Ishikawa (cell line): Measurements from ENCODE around the gene ADAMTS13.

Source experiments
- CEBPB ChIP-seq: IDR thresholded peaks from 2 replicates; pipeline ENCODE4 v1.6.1; 2012
- CREB1 ChIP-seq: IDR thresholded peaks from 2 replicates; pipeline ENCODE4 v1.6.1; 2012; ENCODE audit warnings: low read depth
- EGR1 ChIP-seq: IDR thresholded peaks from 2 replicates; pipeline ENCODE4 v1.6.1; 2012
- EP300 ChIP-seq: IDR thresholded peaks from 2 replicates; pipeline ENCODE4 v1.6.1; 2012; ENCODE audit warnings: borderline replicate concordance
- NFIC ChIP-seq: IDR thresholded peaks from 2 replicates; pipeline ENCODE4 v1.6.1; 2012
- RAD21 ChIP-seq: IDR thresholded peaks from 2 replicates; pipeline ENCODE4 v1.6.1; 2012; ENCODE audit warnings: low read depth
- TAF1 ChIP-seq: IDR thresholded peaks from 2 replicates; pipeline ENCODE4 v1.6.1; 2012; ENCODE audit warnings: low read depth, mild to moderate bottlenecking
- TCF12 ChIP-seq: IDR thresholded peaks from 2 replicates; pipeline ENCODE4 v1.6.1; 2012; ENCODE audit warnings: low read depth
- TEAD4 ChIP-seq: IDR thresholded peaks from 2 replicates; pipeline ENCODE4 v1.6.1; 2012
- YY1 ChIP-seq: IDR thresholded peaks from 2 replicates; pipeline ENCODE4 v1.6.1; 2012; ENCODE audit warnings: low read depth
- ZBTB7A ChIP-seq: IDR thresholded peaks from 2 replicates; pipeline ENCODE4 v1.6.1; 2012; ENCODE audit warnings: low read depth
- TF ChIP-seq, protein P1 (sequence below): IDR thresholded peaks from 2 replicates; pipeline ENCODE4 v1.6.1; 2012
- TF ChIP-seq, protein P2 (sequence below): IDR thresholded peaks from 2 replicates; pipeline ENCODE4 v1.6.1; 2012; ENCODE audit warnings: low read depth, mild to moderate bottlenecking
- TF ChIP-seq, protein P3 (sequence below): IDR thresholded peaks from 2 replicates; pipeline ENCODE4 v1.6.1; 2012

DNA sequence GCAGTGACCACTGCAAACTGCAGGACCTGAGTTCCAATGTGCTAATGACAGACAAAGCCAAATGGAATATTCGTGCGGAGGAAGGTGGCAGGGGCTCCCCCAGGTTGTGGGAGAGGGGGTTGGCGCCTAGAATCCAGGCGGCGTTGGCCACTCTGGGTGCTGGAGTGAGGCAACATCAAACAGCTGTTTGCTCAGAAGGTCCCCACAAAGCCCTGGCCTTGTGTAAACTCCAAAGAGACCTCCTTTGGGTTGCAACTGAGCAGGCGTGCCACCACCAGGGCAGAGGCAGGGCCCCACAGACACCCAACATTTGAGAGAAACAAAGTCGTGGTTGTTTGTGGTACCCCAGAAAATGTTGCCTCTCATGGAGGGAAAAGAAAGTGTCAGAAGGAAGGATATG is 31.5 kb upstream of the ADAMTS13 start:
- TF ChIP-seq EP300: no peak
- no peak for TF ChIP-seq RAD21
- TF ChIP-seq YY1: no peak
- TF ChIP-seq TEAD4: no peak
- TF ChIP-seq, protein P1, sequence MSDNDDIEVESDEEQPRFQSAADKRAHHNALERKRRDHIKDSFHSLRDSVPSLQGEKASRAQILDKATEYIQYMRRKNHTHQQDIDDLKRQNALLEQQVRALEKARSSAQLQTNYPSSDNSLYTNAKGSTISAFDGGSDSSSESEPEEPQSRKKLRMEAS: no peak
- no peak for TF ChIP-seq ZBTB7A
- TF ChIP-seq, protein P2, sequence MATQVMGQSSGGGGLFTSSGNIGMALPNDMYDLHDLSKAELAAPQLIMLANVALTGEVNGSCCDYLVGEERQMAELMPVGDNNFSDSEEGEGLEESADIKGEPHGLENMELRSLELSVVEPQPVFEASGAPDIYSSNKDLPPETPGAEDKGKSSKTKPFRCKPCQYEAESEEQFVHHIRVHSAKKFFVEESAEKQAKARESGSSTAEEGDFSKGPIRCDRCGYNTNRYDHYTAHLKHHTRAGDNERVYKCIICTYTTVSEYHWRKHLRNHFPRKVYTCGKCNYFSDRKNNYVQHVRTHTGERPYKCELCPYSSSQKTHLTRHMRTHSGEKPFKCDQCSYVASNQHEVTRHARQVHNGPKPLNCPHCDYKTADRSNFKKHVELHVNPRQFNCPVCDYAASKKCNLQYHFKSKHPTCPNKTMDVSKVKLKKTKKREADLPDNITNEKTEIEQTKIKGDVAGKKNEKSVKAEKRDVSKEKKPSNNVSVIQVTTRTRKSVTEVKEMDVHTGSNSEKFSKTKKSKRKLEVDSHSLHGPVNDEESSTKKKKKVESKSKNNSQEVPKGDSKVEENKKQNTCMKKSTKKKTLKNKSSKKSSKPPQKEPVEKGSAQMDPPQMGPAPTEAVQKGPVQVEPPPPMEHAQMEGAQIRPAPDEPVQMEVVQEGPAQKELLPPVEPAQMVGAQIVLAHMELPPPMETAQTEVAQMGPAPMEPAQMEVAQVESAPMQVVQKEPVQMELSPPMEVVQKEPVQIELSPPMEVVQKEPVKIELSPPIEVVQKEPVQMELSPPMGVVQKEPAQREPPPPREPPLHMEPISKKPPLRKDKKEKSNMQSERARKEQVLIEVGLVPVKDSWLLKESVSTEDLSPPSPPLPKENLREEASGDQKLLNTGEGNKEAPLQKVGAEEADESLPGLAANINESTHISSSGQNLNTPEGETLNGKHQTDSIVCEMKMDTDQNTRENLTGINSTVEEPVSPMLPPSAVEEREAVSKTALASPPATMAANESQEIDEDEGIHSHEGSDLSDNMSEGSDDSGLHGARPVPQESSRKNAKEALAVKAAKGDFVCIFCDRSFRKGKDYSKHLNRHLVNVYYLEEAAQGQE: no peak
- TF ChIP-seq, protein P3, sequence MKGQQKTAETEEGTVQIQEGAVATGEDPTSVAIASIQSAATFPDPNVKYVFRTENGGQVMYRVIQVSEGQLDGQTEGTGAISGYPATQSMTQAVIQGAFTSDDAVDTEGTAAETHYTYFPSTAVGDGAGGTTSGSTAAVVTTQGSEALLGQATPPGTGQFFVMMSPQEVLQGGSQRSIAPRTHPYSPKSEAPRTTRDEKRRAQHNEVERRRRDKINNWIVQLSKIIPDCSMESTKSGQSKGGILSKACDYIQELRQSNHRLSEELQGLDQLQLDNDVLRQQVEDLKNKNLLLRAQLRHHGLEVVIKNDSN: no peak
- TF ChIP-seq CEBPB: no peak
- TF ChIP-seq TCF12: no peak
- no peak for TF ChIP-seq NFIC
- no peak for TF ChIP-seq TAF1
- TF ChIP-seq CREB1: no peak
- no peak for TF ChIP-seq EGR1
